Adipose tissue (tissue), 3 donors: ENCODE data around the gene DPAGT1. TPM values are rescaled to one million over a fixed set of nuclear protein-coding genes. Genes with fewer than 3 reads are reported as not detected.
A peak's percentile ranks its signal among the peaks of the same experiment; 100 is the strongest.

Experiments used
- H3K27ac ChIP-seq: one replicate; pipeline ENCODE4 v1.5.1; 2013; ENCODE audit warnings: low read depth, low read length
- WGBS, 3 donors: extraction: QIAGEN DNeasy Blood & Tissue Kit; methylation state at CpG; one replicate each; pipeline ENCODE4 v1.1.7; 2013; 5-methylcytosine and 5-hydroxymethylcytosine counted together
- polyA plus RNA-seq, 3 donors: library from polyadenylated mRNA; stranded (reverse); fragments of 200-250 nt; gene quantifications; one replicate each; pipeline ENCODE4 v1.2.3, GENCODE V29; 2013
- donor health status: healthy with polysubstance abuse.
- donor health status: Bipolar disorder and iron deficiency.
- donor health status: healthy.

The DPAGT1 gene
- polyA plus RNA-seq, 3 donors: 20.0 to 28.9 (median 24.0) TPM

GRCh38 chr11:119100994-119101758 is 477 bp downstream of the DPAGT1 start:
- WGBS, 3 donors: 0 to 2% (median 1%) methylated on average over 27 to 29 of the region's 29 CpGs
- peak overlapping the region; percentile 21 for H3K27ac ChIP-seq

- H3K27ac ChIP-seq: no peak overlapping the region
- WGBS, 3 donors: 20 to 56% (median 47%) methylated on average over 11 of the region's 11 CpGs
Measured at GRCh38 chr11:119100246-119100970, 1.2 kb downstream of the DPAGT1 start.

GRCh38 chr11:119099711-119100110 is 1.9 kb downstream of the DPAGT1 start:
- no peak overlapping the region for H3K27ac ChIP-seq
- WGBS, 3 donors: 66 to 74% (median 73%) methylated on average over 6 of the region's 6 CpGs

- H3K27ac ChIP-seq: no peak overlapping the region
- 0% methylated on average over 79 of the region's 79 CpGs for WGBS, 3 donors
Measured at GRCh38 chr11:119095066-119095880, 6.4 kb downstream of the DPAGT1 start.

- 0 to 1% (median 0%) methylated on average over 13 to 19 of the region's 19 CpGs for WGBS, 3 donors
- H3K27ac ChIP-seq: no peak overlapping the region
Measured at GRCh38 chr11:119094816-119095065, 6.9 kb downstream of the DPAGT1 start.

GRCh38 chr11:119093942-119094815 is 7.5 kb downstream of the DPAGT1 start:
- no peak overlapping the region for H3K27ac ChIP-seq
- WGBS, 3 donors: 0 to 1% (median 1%) methylated on average over 52 to 81 of the region's 81 CpGs

GRCh38 chr11:119092880-119093842 is 8.5 kb downstream of the DPAGT1 start:
- H3K27ac ChIP-seq: no peak overlapping the region
- 44 to 64% (median 63%) methylated on average over 12 of the region's 12 CpGs for WGBS, 3 donors

- H3K27ac ChIP-seq: no peak overlapping the region
- 83 to 88% (median 85%) methylated on average over 13 of the region's 13 CpGs for WGBS, 3 donors
Measured at GRCh38 chr11:119091966-119092879, 9.4 kb downstream of the DPAGT1 start.

- H3K27ac ChIP-seq: no peak overlapping the region
- 85 to 92% (median 91%) methylated on average over 9 of the region's 9 CpGs for WGBS, 3 donors
Measured at GRCh38 chr11:119091178-119091577, 10.5 kb downstream of the DPAGT1 start.

- H3K27ac ChIP-seq: no peak overlapping the region
- WGBS, 3 donors: 75 to 100% (median 100%) methylated on average over 1 of the region's 1 CpG
Measured at GRCh38 chr11:119089319-119089718, 12.3 kb downstream of the DPAGT1 start.

- 94 to 96% (median 94%) methylated on average over 9 of the region's 9 CpGs for WGBS, 3 donors
Measured at GRCh38 chr11:119088406-119088805, 13.2 kb downstream of the DPAGT1 start.

GRCh38 chr11:119087747-119088241 is 13.9 kb downstream of the DPAGT1 start:
- H3K27ac ChIP-seq: no peak overlapping the region
- 80 to 91% (median 88%) methylated on average over 2 of the region's 2 CpGs for WGBS, 3 donors

More at GRCh38 chr11:119088406-119088805, 13.2 kb downstream of the DPAGT1 start:
- H3K27ac ChIP-seq: no peak overlapping the region

- no peak overlapping the region for H3K27ac ChIP-seq
- 85 to 89% (median 88%) methylated on average over 6 of the region's 6 CpGs for WGBS, 3 donors
Measured at GRCh38 chr11:119087123-119087522, 14.5 kb downstream of the DPAGT1 start.

- 1 to 4% (median 3%) methylated on average over 13 of the region's 13 CpGs for WGBS, 3 donors
- no peak overlapping the region for H3K27ac ChIP-seq
Measured at GRCh38 chr11:119085437-119085847, 16.2 kb downstream of the DPAGT1 start.

GRCh38 chr11:119084663-119085436 is 16.8 kb downstream of the DPAGT1 start, which contains the start of gene HMBS:
Gene HMBS (plus strand): TSS chr11:119084881. CDS start chr11:119085034, 153 bp downstream.
- WGBS, 3 donors: 0 to 1% (median 1%) methylated on average over 45 of the region's 45 CpGs
- H3K27ac ChIP-seq: peak within 1 kb of the TSS; percentile 48
